ENCODE results near the gene GNAO1.

The GNAO1 gene

DNA sequence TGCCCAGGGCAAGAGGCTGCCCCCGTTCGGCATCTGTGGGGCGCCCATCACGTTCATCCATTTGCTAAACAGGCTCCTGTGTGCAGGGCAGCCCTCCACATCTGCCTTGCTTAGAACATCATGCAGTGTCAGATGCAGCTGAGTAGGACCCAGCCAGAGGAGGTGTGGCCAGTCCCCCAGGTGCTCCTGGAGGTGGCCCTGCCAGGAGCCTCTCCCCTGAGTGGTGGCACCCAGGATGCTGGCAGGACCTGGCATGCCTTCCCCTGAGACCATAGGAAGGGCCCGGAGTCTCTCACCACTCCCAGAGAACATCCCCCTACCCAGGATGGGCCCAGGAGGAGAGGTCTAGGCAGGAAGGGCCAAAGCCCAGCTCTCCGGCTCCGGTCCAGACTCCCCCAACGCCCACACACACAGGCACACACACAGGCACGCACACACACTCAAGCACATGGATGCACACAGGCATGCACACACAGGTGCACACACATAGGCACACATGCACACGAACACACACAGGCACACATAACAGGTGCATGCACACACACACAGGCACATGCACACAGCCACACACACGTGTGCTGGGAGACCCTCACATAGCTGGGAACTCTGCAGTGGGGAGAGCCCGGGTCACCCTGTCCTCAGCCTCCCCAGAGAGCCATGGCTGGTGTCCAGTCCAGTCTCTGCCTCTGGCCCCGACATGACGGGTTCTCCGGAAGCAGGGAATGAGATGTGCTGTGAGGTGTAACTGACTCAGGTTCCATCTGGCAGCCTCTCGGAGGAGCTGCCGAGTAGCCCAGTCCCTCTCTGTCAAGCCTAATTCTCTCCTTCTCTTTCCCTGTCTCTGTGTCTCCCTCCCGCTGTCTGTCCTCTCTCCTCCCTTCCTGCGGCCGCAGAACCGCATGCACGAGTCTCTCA lies 159.5 kb downstream of the GNAO1 start:
- DNase-seq (ENCODE audit: low spot score): no peak

DNA sequence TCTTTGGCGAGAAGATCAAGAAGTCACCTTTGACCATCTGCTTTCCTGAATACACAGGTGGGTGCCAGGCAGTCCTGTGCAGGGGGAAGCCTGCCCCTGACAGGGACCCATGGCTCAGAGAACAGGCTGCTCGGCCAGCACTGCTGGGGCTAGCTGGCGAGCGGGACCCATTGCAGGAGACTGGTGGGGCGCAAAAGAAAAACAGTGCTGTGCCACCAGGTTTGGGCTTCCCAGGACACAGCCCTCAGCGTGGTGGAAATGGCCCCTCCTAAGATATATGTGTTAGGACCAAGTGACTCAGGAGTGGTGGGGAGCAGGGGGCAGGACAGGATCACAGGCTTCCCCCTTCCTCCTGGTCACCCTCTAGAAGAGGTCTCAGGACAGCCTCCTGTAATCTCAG lies 160.2 kb downstream of the GNAO1 start:
- no peak for DNase-seq (ENCODE audit: low spot score)

DNA sequence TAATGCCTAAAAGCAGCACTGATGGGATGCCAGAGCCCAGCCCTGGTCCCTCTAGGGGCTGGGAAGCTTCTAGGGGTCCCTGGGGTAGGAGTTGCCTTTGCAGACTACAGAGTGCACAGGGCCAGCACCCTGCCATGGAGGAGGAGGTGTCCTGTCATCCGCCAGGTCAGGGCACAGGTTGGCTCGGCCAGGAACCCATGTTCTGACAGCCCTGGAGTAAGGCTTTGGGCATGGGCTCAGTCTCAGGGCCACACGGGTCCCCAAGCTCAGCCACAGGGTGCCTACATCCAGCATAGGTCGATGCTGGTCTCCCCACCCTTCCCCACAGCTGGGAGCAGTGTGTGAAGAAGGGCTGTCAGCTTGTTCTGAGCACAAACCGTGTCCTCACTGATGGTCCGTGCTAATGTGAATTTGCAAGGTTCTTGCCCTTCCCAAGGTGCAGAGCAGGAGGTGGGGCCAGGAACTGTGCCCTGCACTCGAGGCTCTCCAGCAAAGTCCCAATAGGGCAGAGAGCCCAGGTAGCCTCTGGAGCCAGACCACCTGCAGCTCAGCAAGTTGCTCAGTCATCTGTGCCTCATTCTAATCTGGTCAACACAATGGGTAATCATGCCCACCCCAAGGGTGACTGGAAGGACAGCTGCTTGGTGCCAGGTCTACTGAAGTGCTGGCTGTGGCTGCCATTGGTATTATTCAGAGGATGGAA lies 161.2 kb downstream of the GNAO1 start:
- DNase-seq (ENCODE audit: low spot score): no peak

- DNase-seq (ENCODE audit: low spot score): no peak
Observed at GRCh38 chr16:56353054-56353921, 162.0 kb downstream of the GNAO1 start.

GRCh38 chr16:56354016-56354415 lies 162.7 kb downstream of the GNAO1 start:
- DNase-seq (ENCODE audit: low spot score): no peak

DNA sequence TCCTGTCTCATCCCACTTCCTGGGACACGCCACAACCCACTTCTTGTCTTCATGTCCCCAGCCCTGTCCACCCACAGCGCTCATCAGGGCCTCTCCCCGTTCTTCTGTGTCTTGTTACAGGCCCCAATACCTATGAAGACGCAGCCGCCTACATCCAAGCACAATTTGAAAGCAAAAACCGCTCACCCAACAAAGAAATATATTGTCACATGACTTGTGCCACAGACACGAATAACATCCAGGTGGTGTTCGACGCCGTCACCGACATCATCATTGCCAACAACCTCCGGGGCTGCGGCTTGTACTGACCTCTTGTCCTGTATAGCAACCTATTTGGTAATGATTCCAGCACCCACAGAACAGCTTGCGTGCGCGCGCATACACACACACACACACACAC lies 163.5 kb downstream of the GNAO1 start:
- DNase-seq (ENCODE audit: low spot score): no peak

- DNase-seq (ENCODE audit: low spot score): no peak
Observed at GRCh38 chr16:56355221-56355620, 163.9 kb downstream of the GNAO1 start.

- DNase-seq (ENCODE audit: low spot score): no peak
Observed at GRCh38 chr16:56355786-56356275, 164.5 kb downstream of the GNAO1 start.

DNA sequence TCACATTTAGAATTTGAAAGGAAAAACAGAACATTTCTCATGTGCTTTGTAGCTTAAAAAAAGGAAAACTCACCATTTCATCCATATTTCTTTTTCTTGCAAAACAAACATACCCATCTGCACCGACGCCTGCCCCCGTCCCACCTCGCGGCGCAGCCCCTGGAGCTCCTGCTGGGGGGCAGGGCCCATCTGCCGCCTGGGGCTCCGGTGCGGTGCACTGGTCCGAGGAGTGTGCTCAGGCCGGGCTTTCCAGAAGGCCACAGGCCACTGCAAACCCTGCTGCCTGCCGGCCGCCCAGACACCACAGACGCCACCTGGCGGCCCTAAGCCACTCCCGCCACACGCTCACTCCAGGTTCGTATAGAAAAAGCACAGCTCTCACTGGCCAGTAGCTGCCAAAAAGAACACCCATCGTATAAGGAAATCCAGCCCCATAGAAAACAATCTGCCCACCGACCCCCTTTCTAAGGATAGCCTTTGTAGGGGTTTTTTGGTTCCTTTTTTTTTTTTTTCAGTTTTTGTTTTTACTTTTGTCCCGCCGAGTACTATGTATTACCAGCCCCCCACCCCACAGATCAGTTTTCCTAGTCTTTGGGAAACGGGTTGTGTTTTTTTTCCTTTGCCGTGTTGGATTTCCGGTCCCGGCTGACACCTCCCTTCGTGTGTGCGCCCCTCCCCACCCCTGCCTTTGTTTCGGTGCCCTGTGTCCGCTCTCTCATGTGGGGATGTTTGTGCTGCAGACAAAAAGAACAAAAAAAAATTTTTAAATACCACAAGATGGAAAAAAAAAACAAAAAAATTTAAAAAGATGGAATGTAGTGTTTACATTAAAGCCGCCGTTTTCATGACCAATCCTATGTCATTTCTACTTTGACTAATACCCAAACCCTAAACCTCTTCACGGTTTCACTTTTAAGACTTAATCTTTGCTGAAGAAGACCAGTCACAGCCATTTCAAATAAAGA lies 165.3 kb downstream of the GNAO1 start:
- DNase-seq (ENCODE audit: low spot score): peak; percentile 89

GRCh38 chr16:56357241-56357764 lies 166.0 kb downstream of the GNAO1 start:
- no peak for DNase-seq (ENCODE audit: low spot score)

GRCh38 chr16:56357765-56358322 lies 166.6 kb downstream of the GNAO1 start:
- no peak for DNase-seq (ENCODE audit: low spot score)

- no peak for DNase-seq (ENCODE audit: low spot score)
Observed at GRCh38 chr16:56360117-56361008, 169.1 kb downstream of the GNAO1 start.

GRCh38 chr16:56362057-56362655 lies 170.9 kb downstream of the GNAO1 start:
- DNase-seq (ENCODE audit: low spot score): no peak

DNA sequence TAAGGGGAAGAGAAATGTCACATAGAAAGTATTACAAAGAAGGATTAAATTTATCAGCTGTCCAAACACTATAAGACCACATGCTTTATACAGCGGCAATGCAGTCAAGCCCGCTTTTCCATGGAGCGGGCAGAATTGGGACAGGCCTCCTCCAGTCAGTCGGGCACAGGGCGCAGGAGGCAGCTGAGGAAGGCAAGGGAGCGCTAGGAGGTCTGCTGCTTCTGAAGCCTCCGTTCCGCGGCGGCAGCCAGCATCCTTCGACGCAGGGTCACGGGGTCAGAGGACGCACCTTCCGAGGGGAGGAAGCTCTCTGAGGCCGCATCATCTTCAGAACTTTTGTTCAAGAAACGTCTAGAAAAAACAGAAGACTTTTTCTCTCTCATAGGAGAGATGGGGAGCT lies 171.4 kb downstream of the GNAO1 start:
- DNase-seq (ENCODE audit: low spot score): no peak

GRCh38 chr16:56363181-56363716 lies 172.0 kb downstream of the GNAO1 start:
- DNase-seq (ENCODE audit: low spot score): no peak

GRCh38 chr16:56363781-56364565 lies 172.7 kb downstream of the GNAO1 start:
- DNase-seq (ENCODE audit: low spot score): no peak

- no peak for DNase-seq (ENCODE audit: low spot score)
Observed at GRCh38 chr16:56364865-56365264, 173.6 kb downstream of the GNAO1 start.

DNA sequence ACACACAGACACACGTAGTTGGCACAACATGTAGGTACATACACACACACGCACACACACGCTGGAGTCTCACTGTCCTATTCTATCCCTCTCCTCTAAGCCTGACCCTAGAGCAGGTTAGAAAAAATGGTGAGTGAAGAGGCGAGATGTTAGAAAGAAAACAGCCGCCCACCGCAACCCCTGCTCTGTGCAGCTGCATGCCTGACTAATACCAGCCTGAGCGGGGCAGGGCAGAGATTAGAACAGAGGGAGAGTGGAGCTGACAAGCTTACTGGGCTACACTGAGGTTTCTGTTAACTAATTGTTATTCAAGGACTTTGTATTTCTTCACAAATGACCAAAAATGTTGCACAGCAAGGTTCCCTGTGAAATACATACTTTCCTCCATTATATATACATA lies 174.3 kb downstream of the GNAO1 start:
- no peak for DNase-seq (ENCODE audit: low spot score)

All from HuH-7 (cell line).